WTC11 (cell line): ENCODE results near the gene CXCL10.

ENCODE experiments used
- CREB1 ChIP-seq: sonication (generic); formaldehyde crosslinking; IDR thresholded peaks from 2 replicates; pipeline ENCODE4 v1.8.0; 2023; ENCODE audit warnings: mild to moderate bottlenecking, missing genetic modification reagents
- CREM ChIP-seq: sonication (generic); formaldehyde crosslinking; IDR thresholded peaks from 2 replicates; pipeline ENCODE4 v1.8.1; 2022; ENCODE audit warnings: mild to moderate bottlenecking, missing genetic modification reagents, moderate library complexity
- CTCF ChIP-seq: fragments of 200-600 bp; IDR thresholded peaks from 2 replicates; pipeline ENCODE4 v1.8.0; 2022; ENCODE audit warnings: antibody characterized with exemption
- FOXK1 ChIP-seq: sonication (generic); formaldehyde crosslinking; IDR thresholded peaks from 2 replicates; pipeline ENCODE4 v1.8.0; 2022; ENCODE audit warnings: mild to moderate bottlenecking, moderate library complexity, missing genetic modification reagents
- FOXP1 ChIP-seq: sonication (generic); formaldehyde crosslinking; IDR thresholded peaks from 2 replicates; pipeline ENCODE4 v1.8.0; 2022; ENCODE audit warnings: missing genetic modification reagents, mild to moderate bottlenecking, moderate library complexity, borderline replicate concordance
- GABPB1 ChIP-seq: sonication (generic); formaldehyde crosslinking; IDR thresholded peaks from 2 replicates; pipeline ENCODE4 v1.8.1; 2023; ENCODE audit warnings: mild to moderate bottlenecking, missing genetic modification reagents
- IRF2 ChIP-seq: sonication (generic); formaldehyde crosslinking; IDR thresholded peaks from 2 replicates; pipeline ENCODE4 v1.8.0; 2022; ENCODE audit warnings: low read depth, missing genetic modification reagents, borderline replicate concordance
- NR1H2 ChIP-seq: sonication (generic); formaldehyde crosslinking; IDR thresholded peaks from 2 replicates; pipeline ENCODE4 v1.9.0; 2021; ENCODE audit warnings: mild to moderate bottlenecking, moderate library complexity, missing genetic modification reagents
- NR2C2 ChIP-seq: sonication (generic); formaldehyde crosslinking; IDR thresholded peaks from 2 replicates; pipeline ENCODE4 v1.8.0; 2022; ENCODE audit warnings: mild to moderate bottlenecking, missing genetic modification reagents
- SMAD3 ChIP-seq: sonication (generic); formaldehyde crosslinking; IDR thresholded peaks from 2 replicates; pipeline ENCODE4 v1.8.0; 2022; ENCODE audit warnings: missing genetic modification reagents, mild to moderate bottlenecking, borderline replicate concordance
- TEAD4 ChIP-seq: sonication (generic); formaldehyde crosslinking; IDR thresholded peaks from 2 replicates; pipeline ENCODE4 v1.8.0; 2022; ENCODE audit warnings: mild to moderate bottlenecking, missing genetic modification reagents
- USF1 ChIP-seq: sonication (generic); formaldehyde crosslinking; IDR thresholded peaks from 2 replicates; pipeline ENCODE4 v1.8.0; 2022; ENCODE audit warnings: mild to moderate bottlenecking, missing genetic modification reagents
- USF2 ChIP-seq: sonication (generic); formaldehyde crosslinking; IDR thresholded peaks from 2 replicates; pipeline ENCODE4 v1.8.1; 2023; ENCODE audit warnings: mild to moderate bottlenecking, missing genetic modification reagents, moderate library complexity
- ZNF121 ChIP-seq: sonication (generic); formaldehyde crosslinking; IDR thresholded peaks from 2 replicates; pipeline ENCODE4 v1.8.0; 2023; ENCODE audit warnings: missing genetic modification reagents

- TF ChIP-seq GABPB1 (CRISPR knock-in tag): no peak
- no peak for TF ChIP-seq ZNF121
- no peak for TF ChIP-seq FOXK1 (CRISPR knock-in tag)
- no peak for TF ChIP-seq CTCF
- TF ChIP-seq IRF2 (CRISPR knock-in tag): no peak
- no peak for TF ChIP-seq SMAD3 (CRISPR knock-in tag)
- no peak for TF ChIP-seq USF1
- TF ChIP-seq TEAD4 (CRISPR knock-in tag): no peak
- TF ChIP-seq USF2 (CRISPR knock-in tag): no peak
- TF ChIP-seq CREM (CRISPR knock-in tag): no peak
- no peak for TF ChIP-seq NR1H2 (CRISPR knock-in tag)
- TF ChIP-seq CREB1 (CRISPR knock-in tag): no peak
- no peak for TF ChIP-seq NR2C2 (CRISPR knock-in tag)
- TF ChIP-seq FOXP1 (CRISPR knock-in tag): no peak
Observed at GRCh38 chr4:76072760-76073159, 49.5 kb upstream of the CXCL10 start.
